Measurements from ENCODE around the gene ZDHHC19. TPM values are rescaled to one million over a fixed set of nuclear protein-coding genes. Genes with fewer than 3 reads are reported as not detected.

The ZDHHC19 gene
- polyA plus RNA-seq, 4 donors: 0.22 to 0.32 (median 0.29) TPM; not detected in 1

GRCh38 chr3:196156160-196156559, 55.0 kb downstream of the ZDHHC19 start:
- no peak for DNase-seq (ENCODE audit: low read depth in 4 of 4, low spot score in 2 of 4)

DNA sequence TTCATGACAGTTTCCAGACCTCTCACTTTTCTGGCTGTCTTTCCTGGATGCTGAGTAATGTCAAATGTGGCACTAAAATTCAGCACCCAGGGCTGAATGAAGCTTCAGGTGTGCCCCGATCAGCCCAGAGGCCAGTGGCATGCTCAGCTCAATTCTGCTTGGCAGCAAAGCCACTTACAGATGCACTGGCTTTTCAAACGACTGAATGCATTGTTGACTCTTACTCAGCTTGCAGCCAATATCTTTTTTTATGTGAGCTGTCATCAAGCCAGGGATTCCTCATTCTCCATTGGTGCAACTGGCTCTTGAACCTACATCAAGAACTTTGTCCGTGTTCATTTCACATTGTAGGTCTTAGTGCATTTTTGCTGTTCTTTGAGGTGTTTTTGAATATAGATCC, 60.7 kb downstream of the ZDHHC19 start:
- DNase-seq (ENCODE audit: low read depth in 4 of 4, low spot score in 2 of 4): no peak

DNA sequence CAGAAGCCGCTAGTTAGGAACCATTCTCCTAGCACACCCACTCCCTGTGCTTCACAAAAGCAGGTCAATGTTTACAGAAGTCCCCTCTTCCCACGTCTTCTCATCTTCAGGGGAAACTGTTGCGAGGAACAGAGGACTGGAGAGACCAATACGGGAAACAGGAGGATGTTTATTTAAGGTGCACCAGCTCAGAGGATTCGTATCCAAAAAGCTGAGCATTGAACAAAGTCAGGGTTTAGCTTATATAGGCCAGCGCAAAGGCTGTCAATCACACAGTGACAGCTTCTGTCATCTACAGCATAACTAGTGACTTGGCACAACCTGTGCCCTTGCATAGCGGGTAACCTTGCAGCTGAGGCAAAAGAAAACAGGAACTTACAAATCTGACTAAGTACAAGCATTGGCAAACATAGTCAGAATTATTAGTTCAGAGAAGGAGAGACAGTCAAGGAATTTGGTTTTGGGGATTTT, 61.3 kb downstream of the ZDHHC19 start:
- DNase-seq (ENCODE audit: low read depth in 4 of 4, low spot score in 2 of 4): no peak

GRCh38 chr3:196149375-196149774, 61.8 kb downstream of the ZDHHC19 start:
- DNase-seq (ENCODE audit: low read depth in 4 of 4, low spot score in 2 of 4): no peak

Other genes with a start within 250 kb of the ZDHHC19 start
- gene TFRC, start 129.3 kb downstream of the ZDHHC19 start, polyA plus RNA-seq (ENCODE audit: insufficient read length in 4 of 4): 10 to 100 TPM; 36.8 to 60.7 (median 45.8) TPM
- gene SLC51A, start 5.1 kb upstream of the ZDHHC19 start, polyA plus RNA-seq (ENCODE audit: insufficient read length in 4 of 4): 10 to 100 TPM in 3 of 4 donors, 1 to 10 TPM in 1; 7.9 to 18.0 (median 12.0) TPM
- gene PCYT1A, start 76.3 kb upstream of the ZDHHC19 start, polyA plus RNA-seq (ENCODE audit: insufficient read length in 4 of 4): 10 to 100 TPM; 34.6 to 47.4 (median 41.2) TPM
- 10 to 100 TPM; 34.6 to 44.8 (median 37.5) TPM for gene DYNLT2B, start 106.8 kb upstream of the ZDHHC19 start, polyA plus RNA-seq (ENCODE audit: insufficient read length in 4 of 4)
- gene TM4SF19, start 127.0 kb upstream of the ZDHHC19 start, polyA plus RNA-seq (ENCODE audit: insufficient read length in 4 of 4): under 1 TPM; 0.17 to 0.44 (median 0.28) TPM
- 10 to 100 TPM; 28.0 to 37.4 (median 33.9) TPM for gene UBXN7, start 221.0 kb upstream of the ZDHHC19 start, polyA plus RNA-seq (ENCODE audit: insufficient read length in 4 of 4)